Thymus (tissue), 11 donors: ENCODE results near the gene GIT2. TPM values are rescaled to one million over a fixed set of nuclear protein-coding genes. Genes with fewer than 3 reads are reported as not detected.
"Not testable (repeated sequence)": the region's sequence is repeated elsewhere in the genome, so short reads cannot be mapped to it uniquely, and the experiment has no call there.

ENCODE experiments used
- DNase-seq, 9 donors: peaks; one replicate each; pipeline ENCODE4 v3.0.0-alpha.2; 2013; ENCODE audit warnings: low spot score in 9 of 9, low read depth in 6 of 9, missing footprints in 1 of 9
- H3K27ac ChIP-seq, 2 donors: one replicate each; pipeline ENCODE4 v1.5.1; 2013; ENCODE audit warnings: control low read depth in 1 of 2, low read depth in 1 of 2, low read length in 1 of 2, mild to moderate bottlenecking in 1 of 2, moderate library complexity in 1 of 2
- H3K27me3 ChIP-seq, 2 donors: one replicate each; pipeline ENCODE4 v1.5.1; 2013; ENCODE audit warnings: low read length in 1 of 2; ENCODE audit not compliant: control insufficient read depth in 2 of 2, insufficient read depth in 1 of 2
- H3K36me3 ChIP-seq, 2 donors: one replicate each; pipeline ENCODE4 v1.5.1; 2013; ENCODE audit warnings: low read length in 1 of 2, mild to moderate bottlenecking in 1 of 2, moderate library complexity in 1 of 2; ENCODE audit not compliant: control insufficient read depth in 2 of 2, insufficient read depth in 2 of 2
- H3K4me1 ChIP-seq, 2 donors: one replicate each; pipeline ENCODE4 v1.5.1; 2013; ENCODE audit warnings: low read length in 2 of 2; ENCODE audit not compliant: control insufficient read depth in 2 of 2, insufficient read depth in 2 of 2
- H3K4me3 ChIP-seq, 2 donors: one replicate each; pipeline ENCODE4 v1.5.1; 2013; ENCODE audit warnings: low read length in 2 of 2, control low read depth in 1 of 2, mild to moderate bottlenecking in 1 of 2
- H3K9me3 ChIP-seq, 2 donors: one replicate each; pipeline ENCODE4 v1.5.1; 2013; ENCODE audit warnings: low read length in 1 of 2, mild to moderate bottlenecking in 1 of 2; ENCODE audit not compliant: control insufficient read depth in 2 of 2, insufficient read depth in 1 of 2
- WGBS: extraction: QIAGEN DNeasy Blood & Tissue Kit; methylation state at CpG from one replicate; pipeline ENCODE4 v1.1.7; 2013; 5-methylcytosine and 5-hydroxymethylcytosine counted together
- polyA plus RNA-seq: library from polyadenylated mRNA; stranded (reverse); fragments of 200-250 nt; gene quantifications from one replicate; pipeline ENCODE4 v1.2.3, GENCODE V29; 2013
- total RNA-seq: library from RNA; stranded (reverse); fragments of 120-200 nt; gene quantifications from one replicate; pipeline ENCODE4 v1.2.4, GENCODE V29; 2013
- donor health status: healthy.

GIT2 gene
- total and polyA plus RNA-seq, 2 donors = 37.6 to 41.9 TPM

DNA sequence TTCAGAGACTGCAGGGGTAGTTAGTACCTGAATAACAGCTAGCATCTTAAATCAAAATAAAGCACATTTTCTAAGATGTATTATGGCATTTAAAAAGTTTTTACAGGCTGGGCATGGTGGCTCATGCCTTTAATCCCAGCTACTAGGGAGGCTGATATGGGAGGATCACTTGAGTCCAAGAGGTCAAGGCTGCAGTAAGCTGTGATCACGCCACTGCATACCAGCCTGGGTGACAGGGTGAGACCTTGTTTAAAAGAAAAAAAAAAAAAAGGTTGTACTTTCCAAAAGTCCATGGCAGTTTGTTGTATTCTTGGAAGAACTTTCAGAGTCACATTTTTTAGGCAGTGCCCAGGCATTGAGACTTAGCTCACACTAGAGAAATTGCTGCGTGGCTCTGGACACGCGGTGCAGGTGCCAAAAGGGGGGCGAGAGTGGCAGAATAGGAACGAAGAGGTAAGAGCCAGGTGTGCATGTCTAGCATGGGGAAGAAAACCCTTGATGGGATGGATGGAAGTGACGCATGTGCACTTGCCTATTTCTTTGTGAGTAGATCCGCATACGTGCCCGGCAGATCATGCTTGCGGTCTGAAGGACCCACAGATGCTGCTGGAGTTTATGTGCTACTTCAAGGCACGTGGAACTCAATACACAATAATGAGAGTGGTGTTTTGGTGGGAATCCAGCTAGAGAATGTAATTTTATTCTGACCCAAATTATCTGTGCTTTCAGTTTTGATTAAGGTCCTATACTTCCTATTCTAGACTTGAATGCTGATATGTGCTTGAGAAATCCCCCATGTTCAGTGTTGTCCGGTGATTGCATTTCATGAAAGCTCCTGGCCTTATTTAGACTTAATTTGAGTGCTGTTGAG lies 14.9 kb upstream of the GIT2 start:
- H3K36me3 ChIP-seq = peaks cover 22 to 26% of the 10 kb centered on the region in 2 donors
- 97% methylated on average over 13 of the region's 13 CpGs for WGBS
- H3K4me3 ChIP-seq = no peak overlapping the region
- no peak for DNase-seq
- no peaks in the 10 kb centered on the region for H3K9me3 ChIP-seq
- H3K27me3 ChIP-seq = no peaks in the 10 kb centered on the region
- peak overlapping the region; percentile 31 to 37 for H3K27ac ChIP-seq
- H3K4me1 ChIP-seq = peaks cover 0 to 4% of the 10 kb centered on the region in 2 donors

DNA sequence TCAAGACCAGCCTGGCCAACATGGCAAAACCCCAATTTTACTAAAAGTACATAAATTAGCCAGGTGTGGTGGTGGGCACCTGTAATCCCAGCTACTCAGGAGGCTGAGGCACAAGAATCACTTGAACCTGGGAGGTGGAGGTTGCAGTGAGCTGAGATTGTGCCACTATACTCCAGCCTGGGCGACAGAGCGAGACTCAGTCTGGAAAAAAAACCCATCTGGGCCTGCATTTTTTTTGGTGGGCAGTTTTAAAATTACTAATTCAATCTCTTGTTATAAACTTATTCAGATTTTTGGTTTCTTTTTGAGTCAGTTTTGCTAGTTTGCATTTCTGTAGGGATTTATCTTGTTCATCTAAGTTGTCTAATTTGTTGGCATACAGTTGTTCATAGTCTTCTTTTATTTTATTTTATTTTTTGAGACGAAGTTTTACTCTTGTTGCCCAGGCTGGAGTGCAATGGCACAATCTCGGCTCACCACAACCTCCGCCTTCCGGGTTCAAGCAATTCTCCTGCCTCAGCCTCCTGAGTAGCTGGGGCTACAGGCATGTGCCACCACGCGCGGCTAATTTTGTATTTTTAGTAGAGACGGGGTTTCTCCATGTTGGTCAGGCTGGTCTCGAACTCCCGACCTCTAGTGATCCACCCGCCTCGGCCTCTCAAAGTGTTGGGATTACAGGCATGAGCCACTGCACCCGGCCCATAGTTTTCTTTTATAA lies 12.7 kb upstream of the GIT2 start:
- H3K36me3 ChIP-seq = peaks cover 14 to 15% of the 10 kb centered on the region in 2 donors
- DNase-seq, H3K27ac ChIP-seq, H3K9me3 ChIP-seq, H3K4me3 ChIP-seq, H3K27me3 ChIP-seq, H3K4me1 ChIP-seq: not testable (repeated sequence)
- 96% methylated on average over 15 of the region's 15 CpGs for WGBS

GRCh38 chr12:110007881-110008280 lies 11.7 kb upstream of the GIT2 start:
- Histone ChIP-seq H3K27me3 (no peaks in the 10 kb centered on the region), H3K4me1 (no peaks in the 10 kb centered on the region), H3K27ac (no peak overlapping the region), H3K36me3 (peaks cover 11 to 13% of the 10 kb centered on the region in 2 donors), H3K4me3 (no peak overlapping the region), H3K9me3 (no peaks in the 10 kb centered on the region)
- DNase-seq = no peak

- no peak for DNase-seq
- no peaks in the 10 kb centered on the region for H3K27me3 ChIP-seq
- H3K36me3 ChIP-seq = peaks cover 7 to 10% of the 10 kb centered on the region in 2 donors
- no peak overlapping the region for H3K4me3 ChIP-seq
- no peaks in the 10 kb centered on the region for H3K9me3 ChIP-seq
- WGBS = 97% methylated on average over 4 of the region's 4 CpGs
- H3K4me1 ChIP-seq = peaks cover 0 to 2% of the 10 kb centered on the region in 2 donors
- H3K27ac ChIP-seq = no peak overlapping the region
Measured at GRCh38 chr12:110006115-110006514, 9.9 kb upstream of the GIT2 start.

DNA sequence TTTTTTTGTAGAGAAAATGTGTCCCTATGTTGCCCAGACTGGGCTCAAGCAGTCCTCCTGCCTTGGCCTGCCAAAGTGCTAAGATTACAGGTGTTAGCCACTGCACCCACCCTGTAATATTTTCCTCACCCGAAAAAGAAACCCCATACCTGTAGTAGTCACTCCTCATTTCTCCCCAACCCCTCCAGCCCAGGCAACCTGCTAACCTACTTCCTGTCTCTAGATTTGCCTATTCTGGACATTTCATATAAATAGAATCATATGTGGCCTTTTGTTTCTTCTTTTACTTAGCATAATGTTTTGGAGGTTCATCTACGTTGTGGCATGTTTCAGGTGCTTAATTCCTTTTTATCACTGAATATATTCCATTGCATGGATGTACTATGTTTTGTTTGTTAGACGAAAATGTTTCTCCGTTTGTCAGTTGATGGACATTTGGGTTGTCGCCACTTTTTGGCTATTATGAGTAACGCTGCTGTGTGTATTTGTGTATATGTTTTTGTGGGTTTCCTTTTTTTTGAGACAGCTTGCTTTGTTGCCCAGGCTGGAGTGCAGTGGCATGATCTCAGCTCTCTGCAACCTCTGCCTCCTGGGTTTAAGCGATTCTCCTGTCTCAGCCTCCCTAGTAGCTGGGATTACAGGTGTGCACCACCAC lies 9.3 kb upstream of the GIT2 start:
- peaks cover 7 to 10% of the 10 kb centered on the region in 2 donors for H3K36me3 ChIP-seq
- H3K27me3 ChIP-seq = no peaks in the 10 kb centered on the region
- DNase-seq = no peak
- H3K9me3 ChIP-seq = no peaks in the 10 kb centered on the region
- H3K4me1 ChIP-seq = peaks cover 2 to 5% of the 10 kb centered on the region in 2 donors
- 88% methylated on average over 7 of the region's 7 CpGs for WGBS
- no peak overlapping the region for H3K27ac ChIP-seq
- H3K4me3 ChIP-seq = no peak overlapping the region

- H3K36me3 ChIP-seq = peaks cover 7 to 10% of the 10 kb centered on the region in 2 donors
- H3K27me3 ChIP-seq = peaks cover 0 to 4% of the 10 kb centered on the region in 2 donors
- WGBS = 89% methylated on average over 4 of the region's 4 CpGs
- DNase-seq = no peak
- no peak overlapping the region for H3K27ac ChIP-seq
- no peaks in the 10 kb centered on the region for H3K9me3 ChIP-seq
- H3K4me1 ChIP-seq = peaks cover 9 to 12% of the 10 kb centered on the region in 2 donors
- H3K4me3 ChIP-seq = no peak overlapping the region
Measured at GRCh38 chr12:110004598-110004997, 8.4 kb upstream of the GIT2 start.

GRCh38 chr12:110002676-110003515 lies 6.7 kb upstream of the GIT2 start:
- no peak overlapping the region for H3K4me3 ChIP-seq
- H3K4me1 ChIP-seq = peaks cover 20% of the 10 kb centered on the region in 2 donors
- no peak for DNase-seq
- WGBS = 94% methylated on average over 8 of the region's 8 CpGs
- H3K27ac ChIP-seq = no peak overlapping the region
- peaks cover 0 to 4% of the 10 kb centered on the region in 2 donors for H3K27me3 ChIP-seq
- H3K36me3 ChIP-seq = peaks cover 7 to 10% of the 10 kb centered on the region in 2 donors
- H3K9me3 ChIP-seq = no peaks in the 10 kb centered on the region

DNA sequence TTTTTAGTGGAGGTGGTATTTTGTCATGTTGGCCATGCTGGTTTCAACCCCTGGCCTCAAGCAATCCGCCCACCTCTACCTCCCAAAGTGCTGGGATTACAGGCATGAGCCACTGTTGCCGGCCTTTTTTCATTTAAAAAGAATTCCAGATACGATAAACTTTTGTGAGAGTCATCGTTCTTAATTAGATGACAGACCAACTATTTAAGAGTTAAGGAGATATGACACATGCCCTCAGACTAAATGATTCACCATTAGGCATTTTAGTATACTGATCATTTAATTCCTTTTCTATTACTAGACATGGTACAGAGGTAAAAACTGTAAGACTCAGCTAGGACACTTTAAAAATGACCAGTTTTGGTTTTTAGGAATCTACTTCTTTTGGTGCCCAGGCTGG lies 5.4 kb upstream of the GIT2 start:
- no peak overlapping the region for H3K27ac ChIP-seq
- peaks cover 0 to 4% of the 10 kb centered on the region in 2 donors for H3K27me3 ChIP-seq
- DNase-seq = no peak
- peaks cover 7 to 10% of the 10 kb centered on the region in 2 donors for H3K36me3 ChIP-seq
- peaks cover 21% of the 10 kb centered on the region in 2 donors for H3K4me1 ChIP-seq
- WGBS = 98% methylated on average over 4 of the region's 4 CpGs
- no peak overlapping the region for H3K4me3 ChIP-seq
- no peaks in the 10 kb centered on the region for H3K9me3 ChIP-seq
